SK-N-SH (cell line): ENCODE measurements around the gene MED14.

Source experiments
- CTCF ChIP-seq: fragments of 200-600 bp; sonication (generic); IDR thresholded peaks from 2 replicates; pipeline ENCODE4 v1.6.1; 2017; ENCODE audit warnings: antibody characterized with exemption, mild to moderate bottlenecking, moderate library complexity
- EZH2phosphoT487 ChIP-seq: fragments of 200-600 bp; sonication (generic); IDR thresholded peaks from 2 replicates; pipeline ENCODE4 v1.6.1; 2017; ENCODE audit warnings: low read depth, mixed run types, mild to moderate bottlenecking, antibody characterized with exemption, moderate library complexity, borderline replicate concordance
- FOXM1 ChIP-seq: IDR thresholded peaks from 2 replicates; pipeline ENCODE4 v1.4.0; 2012; ENCODE audit warnings: low read depth, mild to moderate bottlenecking
- NRF1 ChIP-seq: IDR thresholded peaks from 2 replicates; pipeline ENCODE4 v1.6.1; 2012; ENCODE audit warnings: low read depth, mild to moderate bottlenecking, low read length
- RAD21 ChIP-seq: IDR thresholded peaks from 2 replicates; pipeline ENCODE4 v1.6.1; 2012; ENCODE audit warnings: mild to moderate bottlenecking, low read length
- RCOR1 ChIP-seq: fragments of 150-350 bp; IDR thresholded peaks from 2 replicates; pipeline ENCODE4 v1.6.1; 2017; ENCODE audit warnings: antibody characterized with exemption, low read length
- SIN3A ChIP-seq: IDR thresholded peaks from 2 replicates; pipeline ENCODE4 v1.6.1; 2012; ENCODE audit warnings: low read depth, mild to moderate bottlenecking, low read length, moderate library complexity, borderline replicate concordance

GRCh38 chrX:40784516-40785151 is 49.3 kb upstream of the MED14 start:
- no peak for TF ChIP-seq EZH2phosphoT487
- no peak for TF ChIP-seq CTCF
- no peak for TF ChIP-seq FOXM1
- no peak for TF ChIP-seq RCOR1
- no peak for TF ChIP-seq SIN3A
- TF ChIP-seq NRF1: no peak
- TF ChIP-seq RAD21: no peak
